Sigmoid colon (tissue), 7 donors: Measurements from ENCODE around the gene CD274. TPM values are rescaled to one million over a fixed set of nuclear protein-coding genes. Genes with fewer than 3 reads are reported as not detected.

ENCODE experiments used
- DNase-seq: peaks from one replicate; pipeline ENCODE4 v3.0.0-alpha.2; 2019
- H3K27ac ChIP-seq, 4 donors: fragments of 200-600 bp; sonication (generic); one replicate each; pipeline ENCODE4 v1.5.1; 2016 to 2019; ENCODE audit warnings: mild to moderate bottlenecking in 1 of 4
- H3K27me3 ChIP-seq, 3 donors: fragments of 200-600 bp; sonication (generic); one replicate each; pipeline ENCODE4 v1.5.1; 2019; ENCODE audit warnings: mild to moderate bottlenecking in 1 of 3
- H3K36me3 ChIP-seq, 4 donors: fragments of 200-600 bp; sonication (generic); one replicate each; pipeline ENCODE4 v1.5.1; 2016 to 2019
- H3K4me1 ChIP-seq, 4 donors: fragments of 200-600 bp; sonication (generic); one replicate each; pipeline ENCODE4 v1.5.1; 2017 to 2019
- H3K4me3 ChIP-seq, 4 donors: fragments of 200-600 bp; sonication (generic); one replicate each; pipeline ENCODE4 v1.5.1; 2017 to 2019; ENCODE audit warnings: mild to moderate bottlenecking in 2 of 4, moderate library complexity in 1 of 4
- H3K9me3 ChIP-seq, 4 donors: fragments of 200-600 bp in 3 of 4; sonication (generic) in 3 of 4; one replicate each; pipeline versions ENCODE4 v1.5.1 to v1.6.1; 2013 to 2019
- EP300 ChIP-seq, 4 donors: sonication (generic); formaldehyde crosslinking; IDR thresholded peaks; one replicate each; pipeline ENCODE4 v1.6.1; 2017; ENCODE audit warnings: antibody characterized with exemption in 4 of 4
- POLR2A ChIP-seq, 2 donors: fragments of 450-650 bp; IDR thresholded peaks; one replicate each; pipeline ENCODE4 v1.6.1; 2016; ENCODE audit warnings: antibody characterized with exemption in 2 of 2, mild to moderate bottlenecking in 2 of 2, moderate library complexity in 2 of 2
- POLR2AphosphoS5 ChIP-seq, 4 donors: sonication (generic); formaldehyde crosslinking; IDR thresholded peaks; one replicate each; pipeline ENCODE4 v1.6.1; 2017; ENCODE audit warnings: antibody characterized with exemption in 4 of 4
- WGBS, 2 donors: extraction: QIAGEN DNeasy Blood & Tissue Kit; methylation state at CpG; one replicate each; pipeline ENCODE4 v1.1.7; 2013; 5-methylcytosine and 5-hydroxymethylcytosine counted together
- intact Hi-C: fragments of 100-400 bp; cut with DNase I; formaldehyde crosslinking; loops from one replicate; pipeline ENCODE4 v1.15.1; 2023
- polyA plus RNA-seq, 3 donors: library from polyadenylated mRNA; stranded (reverse); fragments of 200-250 nt; gene quantifications; one replicate each; pipeline ENCODE4 v1.2.3, GENCODE V29; 2013
- total RNA-seq, 4 donors: library from RNA; depleted of rRNA; stranded (reverse); fragments of >200 nt; gene quantifications; one replicate each; pipeline ENCODE4 v1.1.0, GENCODE V29; 2016
- TF ChIP-seq, protein P1 (sequence below), 4 experiments: fragments of 450-650 bp in 3 of 4; fragments of 200-600 bp in 1 of 4; IDR thresholded peaks; one replicate each; pipeline ENCODE4 v1.5.1; 2016 to 2019; ENCODE audit warnings: antibody characterized with exemption in 4 of 4, mild to moderate bottlenecking in 3 of 4, moderate library complexity in 2 of 4
- donor health status: healthy with polysubstance abuse.
- donor health status: Bipolar disorder and iron deficiency.
- donor health status: healthy.

The CD274 gene
- total and polyA plus RNA-seq, 7 donors: 0.68 to 8.9 (median 1.4) TPM

DNA sequence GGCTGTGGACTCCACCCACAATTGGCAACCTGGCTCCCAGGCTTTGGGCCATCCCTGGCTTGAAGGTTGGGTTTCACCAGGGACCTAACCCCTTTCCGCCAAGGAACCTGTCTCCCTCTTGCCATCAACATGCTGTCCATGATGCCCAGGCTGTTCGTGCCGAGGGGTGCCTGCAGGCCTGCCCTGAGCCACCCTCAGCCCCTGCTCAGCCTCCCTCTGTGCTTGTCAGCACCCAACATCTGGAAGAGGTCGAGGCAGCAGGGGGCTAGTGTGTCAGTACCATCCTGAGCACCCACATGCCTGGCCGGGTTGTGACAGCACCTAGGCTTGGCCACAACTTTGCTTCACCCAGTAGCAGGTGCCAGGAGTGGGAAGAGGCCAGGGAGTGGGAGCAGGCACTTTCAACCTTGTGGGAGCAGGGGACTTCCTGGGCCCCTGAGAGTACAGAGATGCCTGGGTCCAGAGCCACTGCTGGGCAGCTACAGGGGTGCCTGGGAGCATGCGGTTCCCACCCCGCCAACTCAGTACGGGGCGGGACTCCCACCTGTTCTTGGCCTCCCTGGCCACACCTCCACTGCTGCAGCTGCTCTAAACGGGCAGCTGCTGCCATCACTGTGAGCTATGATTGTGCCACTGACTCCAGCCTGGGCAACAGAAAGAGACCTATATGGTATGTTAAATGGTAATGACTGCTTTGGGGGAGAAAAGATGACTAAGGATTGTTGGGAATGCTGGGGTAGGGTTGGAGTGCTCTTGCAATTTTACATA is 66.3 kb downstream of the CD274 start:
- 83 to 91% methylated on average over 10 of the region's 10 CpGs for WGBS, 2 donors
- Histone ChIP-seq H3K9me3 (no peaks in the 10 kb centered on the region), H3K36me3 (no peaks in the 10 kb centered on the region), H3K4me3 (no peak overlapping the region), H3K27me3 (no peaks in the 10 kb centered on the region), H3K27ac (no peak overlapping the region), H3K4me1 (peaks cover 0 to 12% (median 0%) of the 10 kb centered on the region in 4 donors)
- no peak for DNase-seq
- intact Hi-C loops: no loop called here
- TF ChIP-seq POLR2AphosphoS5 (IDR thresholded peaks at IDR 0.05): no peak
- TF ChIP-seq, protein P1, sequence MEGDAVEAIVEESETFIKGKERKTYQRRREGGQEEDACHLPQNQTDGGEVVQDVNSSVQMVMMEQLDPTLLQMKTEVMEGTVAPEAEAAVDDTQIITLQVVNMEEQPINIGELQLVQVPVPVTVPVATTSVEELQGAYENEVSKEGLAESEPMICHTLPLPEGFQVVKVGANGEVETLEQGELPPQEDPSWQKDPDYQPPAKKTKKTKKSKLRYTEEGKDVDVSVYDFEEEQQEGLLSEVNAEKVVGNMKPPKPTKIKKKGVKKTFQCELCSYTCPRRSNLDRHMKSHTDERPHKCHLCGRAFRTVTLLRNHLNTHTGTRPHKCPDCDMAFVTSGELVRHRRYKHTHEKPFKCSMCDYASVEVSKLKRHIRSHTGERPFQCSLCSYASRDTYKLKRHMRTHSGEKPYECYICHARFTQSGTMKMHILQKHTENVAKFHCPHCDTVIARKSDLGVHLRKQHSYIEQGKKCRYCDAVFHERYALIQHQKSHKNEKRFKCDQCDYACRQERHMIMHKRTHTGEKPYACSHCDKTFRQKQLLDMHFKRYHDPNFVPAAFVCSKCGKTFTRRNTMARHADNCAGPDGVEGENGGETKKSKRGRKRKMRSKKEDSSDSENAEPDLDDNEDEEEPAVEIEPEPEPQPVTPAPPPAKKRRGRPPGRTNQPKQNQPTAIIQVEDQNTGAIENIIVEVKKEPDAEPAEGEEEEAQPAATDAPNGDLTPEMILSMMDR (IDR thresholded peaks at IDR 0.05): no peak
- no peak for TF ChIP-seq EP300 (IDR thresholded peaks at IDR 0.05)
- no peak for TF ChIP-seq POLR2A (IDR thresholded peaks at IDR 0.05)

DNA sequence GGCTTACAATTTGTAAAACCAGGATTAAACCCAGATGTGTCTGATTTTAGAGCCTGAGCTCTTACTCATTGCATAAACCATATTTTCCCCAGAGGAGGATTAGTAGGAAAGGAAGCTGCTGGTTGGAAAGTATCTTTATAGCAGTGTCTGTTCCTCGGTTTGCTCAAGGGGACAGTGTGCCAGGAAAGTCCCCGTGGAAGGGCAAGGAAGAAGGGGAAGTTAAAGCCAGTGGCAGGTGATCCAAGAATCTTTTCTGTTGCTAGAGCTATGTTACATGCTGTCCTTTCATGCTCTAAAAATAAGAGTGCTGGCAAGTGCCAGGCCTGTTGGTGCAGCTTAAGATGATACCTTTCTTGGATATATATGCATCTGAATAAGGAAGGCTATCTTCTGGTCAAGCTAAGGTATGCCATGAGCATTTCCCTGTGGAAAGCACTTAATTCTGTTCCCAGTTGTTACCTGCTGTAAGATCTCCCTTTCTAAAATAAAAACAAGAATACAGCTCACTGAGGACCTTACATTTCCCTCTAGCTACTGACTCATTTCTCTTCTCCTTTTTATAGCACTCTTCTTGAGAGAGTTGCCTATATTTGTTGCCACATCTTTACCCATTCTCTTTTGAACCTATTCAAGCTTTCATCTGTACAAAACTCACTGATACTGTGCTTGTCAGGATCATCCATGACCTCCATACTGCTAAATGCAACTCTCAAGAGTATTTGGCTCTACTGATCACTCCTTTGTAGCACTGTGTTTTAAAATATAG is 68.0 kb downstream of the CD274 start:
- Histone ChIP-seq H3K4me1 (peaks cover 0 to 12% (median 0%) of the 10 kb centered on the region in 4 donors), H3K36me3 (no peaks in the 10 kb centered on the region), H3K4me3 (no peak overlapping the region), H3K27me3 (no peaks in the 10 kb centered on the region), H3K9me3 (no peaks in the 10 kb centered on the region), H3K27ac (no peak overlapping the region)
- 43 to 60% methylated on average over 2 of the region's 2 CpGs for WGBS, 2 donors
- no peak for DNase-seq
- TF ChIP-seq, protein P1 (IDR thresholded peaks at IDR 0.05): no peak
- no peak for TF ChIP-seq EP300 (IDR thresholded peaks at IDR 0.05)
- TF ChIP-seq POLR2AphosphoS5 (IDR thresholded peaks at IDR 0.05): no peak
- no peak for TF ChIP-seq POLR2A (IDR thresholded peaks at IDR 0.05)
- intact Hi-C loops: no loop called here

GRCh38 chr9:5518937-5519319 is 68.6 kb downstream of the CD274 start:
- Histone ChIP-seq H3K9me3 (no peaks in the 10 kb centered on the region), H3K27me3 (no peaks in the 10 kb centered on the region), H3K36me3 (no peaks in the 10 kb centered on the region), H3K4me1 (peaks cover 0 to 12% (median 0%) of the 10 kb centered on the region in 4 donors), H3K4me3 (no peak overlapping the region), H3K27ac (no peak overlapping the region)
- intact Hi-C loops: no loop called here
- DNase-seq: no peak
- 45 to 67% methylated on average over 2 of the region's 2 CpGs for whole genome bisulfite sequencing, 2 donors
- TF ChIP-seq POLR2AphosphoS5 (IDR thresholded peaks at IDR 0.05) (no peak), EP300 (IDR thresholded peaks at IDR 0.05) (no peak), POLR2A (IDR thresholded peaks at IDR 0.05) (no peak)
- TF ChIP-seq, protein P1 (IDR thresholded peaks at IDR 0.05): no peak

Other genes with a start within 250 kb of the CD274 start
- not detected for gene INSL4, start 219.1 kb upstream of the CD274 start, total RNA-seq
- not detected for gene INSL4, start 219.1 kb upstream of the CD274 start, polyA plus RNA-seq
- gene RLN2, start 145.8 kb upstream of the CD274 start, total RNA-seq: under 1 TPM in 1 of 4 donors, not detected in 3; 0.66 TPM
- gene RLN2, start 145.8 kb upstream of the CD274 start, polyA plus RNA-seq: 1 to 10 TPM in 1 of 3 donors, not detected in 2; 1.7 TPM
- not detected for gene RLN1, start 110.7 kb upstream of the CD274 start, total RNA-seq
- under 1 TPM in 1 of 3 donors, not detected in 2; 0.51 TPM for gene RLN1, start 110.7 kb upstream of the CD274 start, polyA plus RNA-seq
- 10 to 100 TPM; 14.1 to 25.0 (median 19.7) TPM for gene PLGRKT, start 12.6 kb upstream of the CD274 start, total RNA-seq
- 10 to 100 TPM; 47.6 to 94.6 (median 81.7) TPM for gene PLGRKT, start 12.6 kb upstream of the CD274 start, polyA plus RNA-seq
- gene PDCD1LG2, start 60.0 kb downstream of the CD274 start, total RNA-seq: 1 to 10 TPM; 1.1 to 2.8 (median 1.9) TPM
- 1 to 10 TPM in 2 of 3 donors, under 1 TPM in 1; 0.60 to 1.2 (median 1.2) TPM for gene PDCD1LG2, start 60.0 kb downstream of the CD274 start, polyA plus RNA-seq
- gene RIC1, start 178.6 kb downstream of the CD274 start, total RNA-seq: 10 to 100 TPM; 29.1 to 44.3 (median 32.3) TPM
- 1 to 10 TPM; 3.0 to 6.3 (median 4.2) TPM for gene RIC1, start 178.6 kb downstream of the CD274 start, polyA plus RNA-seq